Cardiac septum (tissue), 1 donor: Measurements from ENCODE around the gene GUCY2C. TPM values are rescaled to one million over a fixed set of nuclear protein-coding genes. Genes with fewer than 3 reads are reported as not detected.
"Not testable (repeated sequence)": the region's sequence is repeated elsewhere in the genome, so short reads cannot be mapped to it uniquely, and the experiment has no call there.

Experiments used
- DNase-seq: peaks from one replicate; pipeline ENCODE4 v3.0.0-alpha.2; 2020; ENCODE audit warnings: low spot score
- intact Hi-C: fragments of 100-400 bp; cut with DNase I; formaldehyde crosslinking; loops from one replicate; pipeline ENCODE4 v1.14.0; 2022
- total RNA-seq: library from RNA; stranded (reverse); fragmentation: NEBNext Ultra II Directional; extraction: Animal tissue kit (Norgen Biotek cat#: 25700); gene quantifications from one replicate; pipeline ENCODE4 v1.2.1, GENCODE V29; 2021
- donor health status: DM: no; HTN: no; CAD: no.

The GUCY2C gene
- total RNA-seq, 1 donor from 2014 or later, result not detected

GRCh38 chr12:14689996-14690395 lies 6.4 kb downstream of the GUCY2C start:
- intact Hi-C loops, result no loop called here
- DNase-seq, result no peak

- intact Hi-C loops, result no loop called here
- no peak for DNase-seq
Measured at GRCh38 chr12:14689144-14689543, 7.3 kb downstream of the GUCY2C start.

GRCh38 chr12:14682231-14682630 lies 14.2 kb downstream of the GUCY2C start:
- intact Hi-C loops, result not testable (repeated sequence)

DNA sequence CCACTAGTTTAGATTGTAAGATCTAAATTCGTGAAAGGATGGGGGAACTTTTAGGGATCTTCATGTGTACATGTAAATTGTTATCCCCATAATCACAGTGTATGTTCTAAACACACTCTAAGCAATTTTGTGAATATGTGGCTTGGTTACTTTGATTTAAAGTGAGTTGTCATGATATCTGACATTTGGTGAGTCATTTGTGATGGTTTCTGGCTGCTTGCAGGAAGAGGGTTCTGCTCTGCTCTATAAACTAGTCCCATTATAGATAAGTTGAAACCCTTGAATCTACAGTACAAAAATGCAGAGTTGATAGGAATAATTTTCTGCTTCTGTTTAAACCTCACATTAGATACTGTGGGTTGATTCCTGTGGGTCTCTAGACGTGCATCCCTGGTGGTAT lies 14.8 kb downstream of the GUCY2C start:
- intact Hi-C loops, result no loop called here
- DNase-seq, result no peak

More at GRCh38 chr12:14682231-14682630, 14.2 kb downstream of the GUCY2C start:
- not testable (repeated sequence) for DNase-seq

GRCh38 chr12:14681190-14681589 lies 15.2 kb downstream of the GUCY2C start:
- intact Hi-C loops, result no loop called here
- no peak for DNase-seq

GRCh38 chr12:14678547-14679150 lies 17.8 kb downstream of the GUCY2C start:
- no peak for DNase-seq
- intact Hi-C loops, result no loop called here

- intact Hi-C loops, result loop anchor here (5.0 kb wide), 1 partner anchor 41 kb away; no protein-coding TSS in a partner anchor
- DNase-seq, result no peak
Measured at GRCh38 chr12:14668591-14668990, 27.8 kb downstream of the GUCY2C start.

- intact Hi-C loops, result loop anchor here (5.0 kb wide), 1 partner anchor 38 kb away; no protein-coding TSS in a partner anchor
- DNase-seq, result no peak
Measured at GRCh38 chr12:14665354-14666348, 30.7 kb downstream of the GUCY2C start.

DNA sequence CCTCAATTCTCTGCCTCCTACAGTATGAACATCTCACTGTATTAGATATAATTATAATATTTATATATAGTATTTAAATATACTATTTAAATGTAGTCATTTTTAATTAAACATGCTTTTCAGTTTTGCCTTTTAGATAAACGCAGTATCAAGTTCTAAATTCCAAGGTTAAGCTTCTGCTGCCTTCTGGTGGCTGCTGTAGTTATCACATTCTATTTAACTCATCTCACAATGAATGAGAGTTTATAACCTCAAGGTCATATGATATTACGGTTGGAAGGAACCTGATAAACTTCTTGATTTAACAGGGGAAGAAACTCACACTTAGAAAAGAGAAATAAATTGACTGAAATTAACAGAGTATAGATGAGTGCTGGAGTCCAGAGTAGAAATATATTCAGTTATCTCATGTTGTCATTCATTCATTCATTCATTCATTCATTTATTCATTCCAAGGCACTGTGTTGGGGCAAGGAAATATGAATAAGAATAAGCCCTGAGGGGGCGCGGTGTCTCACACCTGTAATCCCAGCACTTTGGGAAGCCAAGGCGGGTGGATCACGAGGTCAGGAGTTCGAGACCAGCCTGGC lies 31.9 kb downstream of the GUCY2C start:
- DNase-seq, result no peak
- intact Hi-C loops, result loop anchor here (5.0 kb wide), 3 partner anchors 37 to 427 kb away; no protein-coding TSS in a partner anchor

DNA sequence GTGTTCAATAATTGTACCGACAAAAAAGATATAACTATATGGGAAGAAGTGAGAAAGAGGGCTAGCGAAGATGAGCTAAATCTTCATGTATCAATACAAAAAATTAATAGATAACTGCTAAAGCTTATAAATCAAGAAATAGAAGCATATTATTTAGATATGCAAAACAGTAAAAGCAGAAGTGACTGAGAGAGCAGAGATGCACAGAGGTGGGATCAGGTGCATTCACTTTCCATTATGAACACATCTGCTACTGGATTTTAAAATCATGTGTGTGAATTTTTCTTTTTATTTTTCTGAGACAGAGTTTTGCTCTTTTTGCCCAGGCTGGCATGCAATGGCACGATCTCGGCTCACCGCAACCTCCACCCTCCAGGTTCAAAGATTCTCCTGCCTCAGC lies 33.4 kb downstream of the GUCY2C start:
- no peak for DNase-seq
- intact Hi-C loops, result loop anchor here (5.0 kb wide), 2 partner anchors 151 to 426 kb away; no protein-coding TSS in a partner anchor

GRCh38 chr12:14656846-14657245 lies 39.6 kb downstream of the GUCY2C start:
- intact Hi-C loops, result no loop called here
- DNase-seq, result no peak

GRCh38 chr12:14655284-14655683 lies 41.1 kb downstream of the GUCY2C start:
- no peak for DNase-seq
- intact Hi-C loops, result no loop called here

- intact Hi-C loops, result no loop called here
Measured at GRCh38 chr12:14654842-14655241, 41.6 kb downstream of the GUCY2C start.

DNA sequence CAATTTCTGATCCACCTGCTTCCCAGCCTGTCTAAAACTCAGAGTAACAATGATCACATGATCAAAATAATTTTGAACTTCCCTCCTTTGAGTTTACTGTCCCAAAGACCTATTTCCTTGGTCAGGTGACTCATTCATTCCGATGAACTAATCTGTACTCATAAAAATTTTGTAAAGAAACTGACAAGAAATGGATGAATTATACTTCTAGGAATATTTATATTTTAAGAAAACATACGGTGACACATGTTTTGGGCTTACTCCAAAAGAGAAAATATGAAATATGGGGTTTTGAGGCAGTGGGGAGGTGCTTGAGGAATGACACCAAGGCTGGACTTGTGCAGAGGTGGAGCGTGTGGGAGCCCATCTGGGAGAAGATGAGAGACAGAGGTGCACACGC lies 42.0 kb downstream of the GUCY2C start:
- no peak for DNase-seq
- intact Hi-C loops, result no loop called here

More at GRCh38 chr12:14654842-14655241, 41.6 kb downstream of the GUCY2C start:
- no peak for DNase-seq

GRCh38 chr12:14652483-14652882 lies 43.9 kb downstream of the GUCY2C start:
- intact Hi-C loops, result no loop called here
- DNase-seq, result no peak

- intact Hi-C loops, result no loop called here
- DNase-seq, result no peak
Measured at GRCh38 chr12:14651371-14651770, 45.0 kb downstream of the GUCY2C start.

DNA sequence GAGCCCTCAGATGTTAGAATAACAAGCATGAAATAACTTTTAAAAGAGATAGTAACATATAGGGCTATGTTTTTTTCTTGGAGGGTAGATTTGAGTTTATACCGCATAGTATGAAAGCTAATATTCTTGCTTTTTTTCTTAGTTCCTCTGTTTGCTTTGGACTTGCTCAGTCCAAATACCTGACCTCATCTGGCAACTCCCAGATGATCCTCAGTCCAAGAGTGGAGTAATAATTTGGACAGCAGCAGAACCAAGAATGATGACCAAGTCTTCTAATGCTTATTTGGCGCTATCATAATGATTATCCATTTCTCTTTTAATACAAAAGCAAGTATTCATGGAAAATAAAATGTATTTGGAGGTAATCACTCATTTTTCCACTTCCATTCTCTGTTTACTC lies 45.6 kb downstream of the GUCY2C start:
- no peak for DNase-seq
- intact Hi-C loops, result no loop called here

DNA sequence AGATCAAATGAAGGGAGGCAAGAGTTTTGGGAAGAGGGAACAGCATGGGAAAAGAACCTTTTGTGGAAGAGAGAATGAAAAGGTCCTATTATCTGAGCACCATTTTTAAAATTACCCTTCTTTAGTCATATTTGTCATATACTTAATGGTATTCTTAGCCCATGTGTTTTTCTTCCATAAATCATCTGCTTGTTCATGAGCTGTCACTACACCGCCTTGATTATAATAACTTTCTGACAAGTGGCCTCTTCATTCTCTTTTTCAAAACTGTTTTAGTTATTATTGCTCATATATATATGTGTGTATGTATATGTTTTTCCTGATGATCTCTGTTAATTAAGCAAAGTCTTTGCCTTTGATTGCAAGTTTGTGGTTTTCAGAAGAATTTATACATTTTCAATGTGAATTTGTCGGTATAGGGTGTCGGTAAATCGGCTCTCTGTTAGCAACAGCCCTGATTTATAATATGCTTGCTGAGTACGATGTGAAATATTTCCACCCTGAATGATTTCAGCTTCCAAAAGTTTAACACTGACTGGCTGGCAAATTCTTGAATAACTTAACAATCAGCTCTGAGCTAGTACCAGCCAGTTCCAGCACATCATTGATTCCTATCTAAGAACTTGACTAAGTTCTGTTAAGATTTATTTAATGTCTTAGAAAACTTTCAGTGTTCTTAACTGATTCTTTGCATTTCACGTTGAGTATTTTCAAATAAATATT lies 49.2 kb downstream of the GUCY2C start:
- intact Hi-C loops, result no loop called here
- DNase-seq, result no peak

- no peak for DNase-seq
Measured at GRCh38 chr12:14643251-14643650, 53.1 kb downstream of the GUCY2C start.

GRCh38 chr12:14638066-14638465 lies 58.3 kb downstream of the GUCY2C start:
- no peak for DNase-seq
- intact Hi-C loops, result no loop called here

More at GRCh38 chr12:14643251-14643650, 53.1 kb downstream of the GUCY2C start:
- intact Hi-C loops, result no loop called here
